Uterus (tissue), 4 donors: ENCODE results near the gene AOC3. TPM values are rescaled to one million over a fixed set of nuclear protein-coding genes. Genes with fewer than 3 reads are reported as not detected.
"Not testable (repeated sequence)": the region's sequence is repeated elsewhere in the genome, so short reads cannot be mapped to it uniquely, and the experiment has no call there.

Experiments used
- DNase-seq, 2 donors: peaks; one replicate each; pipeline ENCODE4 v3.0.0-alpha.2; 2019 to 2020
- H3K27ac ChIP-seq, 2 donors: fragments of 200-600 bp; sonication (generic); 1 replicate in 1 of 2; 2 replicates in 1 of 2; pipeline ENCODE4 v1.5.1; 2016 to 2018
- H3K27me3 ChIP-seq, 2 donors: fragments of 200-600 bp; sonication (generic); one replicate each; pipeline ENCODE4 v1.5.1; 2018 to 2019; ENCODE audit warnings: control low read depth in 1 of 2
- H3K36me3 ChIP-seq, 2 donors: fragments of 200-600 bp; sonication (generic); one replicate each; pipeline ENCODE4 v1.5.1; 2019; ENCODE audit warnings: control low read depth in 1 of 2
- H3K4me1 ChIP-seq, 2 donors: fragments of 200-600 bp; sonication (generic); one replicate each; pipeline ENCODE4 v1.5.1; 2018 to 2019; ENCODE audit warnings: control low read depth in 1 of 2
- H3K4me3 ChIP-seq, 2 donors: fragments of 200-600 bp; sonication (generic); 1 replicate in 1 of 2; 2 replicates in 1 of 2; pipeline ENCODE4 v1.5.1; 2018 to 2019; ENCODE audit warnings: mild to moderate bottlenecking in 1 of 2
- H3K9me3 ChIP-seq, 2 donors: fragments of 200-600 bp; sonication (generic); one replicate each; pipeline ENCODE4 v1.5.1; 2019; ENCODE audit warnings: control low read depth in 1 of 2
- CTCF ChIP-seq, 4 experiments: fragments of 200-600 bp in 2 of 4; fragments of 450-650 bp in 2 of 4; sonication (generic) in 2 of 4; IDR thresholded peaks; one replicate each; pipeline ENCODE4 v1.5.1; 2016 to 2019; ENCODE audit warnings: antibody characterized with exemption in 4 of 4, mild to moderate bottlenecking in 2 of 4, moderate library complexity in 1 of 4
- POLR2A ChIP-seq, 2 donors: fragments of 450-650 bp; IDR thresholded peaks; one replicate each; pipeline ENCODE4 v1.6.1; 2016; ENCODE audit warnings: antibody characterized with exemption in 2 of 2, mild to moderate bottlenecking in 1 of 2, moderate library complexity in 1 of 2
- intact Hi-C: fragments of 100-400 bp; cut with DNase I; formaldehyde crosslinking; loops from one replicate; pipeline ENCODE4 v1.15.1; 2023; ENCODE audit warnings: low total_unique reads
- total RNA-seq, 4 donors: library from RNA; depleted of rRNA in 3 of 4; stranded (reverse); fragments of >200 nt in 3 of 4; gene quantifications; one replicate each; pipeline versions ENCODE4 v1.1.0 to v1.2.4, GENCODE V29; 2014 to 2023
- donor health status: DM: yes; HTN: yes; CAD: no.

AOC3 gene
- total RNA-seq, 4 donors from 2014 or later = 11.8 to 86.2 (median 15.5) TPM

GRCh38 chr17:42868338-42868737 lies 17.3 kb downstream of the AOC3 start:
- intact Hi-C loops = no loop called here
- H3K36me3 ChIP-seq = no peaks in the 10 kb centered on the region
- H3K9me3 ChIP-seq = peaks cover 0 to 8% of the 10 kb centered on the region in 2 donors
- H3K4me3 ChIP-seq = no peak overlapping the region
- H3K27me3 ChIP-seq = no peaks in the 10 kb centered on the region
- no peak overlapping the region for H3K27ac ChIP-seq
- H3K4me1 ChIP-seq = no peaks in the 10 kb centered on the region
- no peak for DNase-seq
- no peak for TF ChIP-seq CTCF (IDR thresholded peaks at IDR 0.05)
- TF ChIP-seq POLR2A (IDR thresholded peaks at IDR 0.05) = no peak

GRCh38 chr17:42871647-42872046 lies 20.6 kb downstream of the AOC3 start:
- TF ChIP-seq CTCF (IDR thresholded peaks at IDR 0.05) (no peak), POLR2A (IDR thresholded peaks at IDR 0.05) (no peak)
- no peak overlapping the region for H3K4me3 ChIP-seq
- no peaks in the 10 kb centered on the region for H3K27me3 ChIP-seq
- intact Hi-C loops = no loop called here
- no peak overlapping the region for H3K27ac ChIP-seq
- H3K4me1 ChIP-seq = no peaks in the 10 kb centered on the region
- H3K9me3 ChIP-seq = peaks cover 0 to 8% of the 10 kb centered on the region in 2 donors
- no peaks in the 10 kb centered on the region for H3K36me3 ChIP-seq
- DNase-seq = no peak

- H3K36me3 ChIP-seq = no peaks in the 10 kb centered on the region
- no peaks in the 10 kb centered on the region for H3K27me3 ChIP-seq
- TF ChIP-seq POLR2A (IDR thresholded peaks at IDR 0.05) = no peak
- TF ChIP-seq CTCF (IDR thresholded peaks at IDR 0.05) = no peak
- H3K4me3 ChIP-seq = no peak overlapping the region
- peaks cover 0 to 8% of the 10 kb centered on the region in 2 donors for H3K9me3 ChIP-seq
- H3K27ac ChIP-seq = no peak overlapping the region
- DNase-seq = no peak
- H3K4me1 ChIP-seq = no peaks in the 10 kb centered on the region
- intact Hi-C loops = no loop called here
These were observed 21.4 kb downstream of the AOC3 start for GRCh38 chr17:42872251-42872965.

- DNase-seq = no peak
- peaks cover 0 to 8% of the 10 kb centered on the region in 2 donors for H3K9me3 ChIP-seq
- TF ChIP-seq CTCF (IDR thresholded peaks at IDR 0.05) (no peak), POLR2A (IDR thresholded peaks at IDR 0.05) (no peak)
- H3K27ac ChIP-seq = no peak overlapping the region
- H3K36me3 ChIP-seq = no peaks in the 10 kb centered on the region
- no peak overlapping the region for H3K4me3 ChIP-seq
- H3K27me3 ChIP-seq = no peaks in the 10 kb centered on the region
- intact Hi-C loops = no loop called here
- H3K4me1 ChIP-seq = no peaks in the 10 kb centered on the region
These were observed 22.3 kb downstream of the AOC3 start for GRCh38 chr17:42873315-42873714.

- intact Hi-C loops, H3K27me3 ChIP-seq, H3K27ac ChIP-seq, H3K36me3 ChIP-seq, DNase-seq, H3K4me3 ChIP-seq, H3K4me1 ChIP-seq, H3K9me3 ChIP-seq: not testable (repeated sequence)
These were observed 23.1 kb downstream of the AOC3 start for GRCh38 chr17:42873932-42874695.
